ENCODE measurements around the gene ADGRD1.

DNA sequence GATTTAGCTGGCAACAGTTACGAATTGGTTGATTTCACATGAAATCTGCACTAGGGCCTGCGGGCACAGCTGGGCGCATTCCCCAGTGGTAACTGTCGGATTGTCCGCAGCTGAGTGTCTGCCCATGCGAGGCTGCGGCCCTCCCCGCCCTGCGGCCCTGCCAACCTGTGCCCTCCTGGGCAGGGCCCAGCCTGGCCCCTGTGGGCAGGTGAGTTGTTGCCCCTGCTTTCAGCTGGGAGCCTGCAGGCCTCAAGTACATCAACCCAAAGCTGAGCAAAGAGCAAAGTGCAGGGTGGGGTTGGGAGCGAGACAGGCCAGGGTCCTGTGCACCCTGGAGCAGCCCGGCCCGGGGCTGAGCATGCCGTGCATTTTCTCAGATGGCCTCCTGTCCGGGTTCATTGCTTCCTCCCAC, 89.1 kb downstream of the ADGRD1 start:
- TF ChIP-seq, protein P1, sequence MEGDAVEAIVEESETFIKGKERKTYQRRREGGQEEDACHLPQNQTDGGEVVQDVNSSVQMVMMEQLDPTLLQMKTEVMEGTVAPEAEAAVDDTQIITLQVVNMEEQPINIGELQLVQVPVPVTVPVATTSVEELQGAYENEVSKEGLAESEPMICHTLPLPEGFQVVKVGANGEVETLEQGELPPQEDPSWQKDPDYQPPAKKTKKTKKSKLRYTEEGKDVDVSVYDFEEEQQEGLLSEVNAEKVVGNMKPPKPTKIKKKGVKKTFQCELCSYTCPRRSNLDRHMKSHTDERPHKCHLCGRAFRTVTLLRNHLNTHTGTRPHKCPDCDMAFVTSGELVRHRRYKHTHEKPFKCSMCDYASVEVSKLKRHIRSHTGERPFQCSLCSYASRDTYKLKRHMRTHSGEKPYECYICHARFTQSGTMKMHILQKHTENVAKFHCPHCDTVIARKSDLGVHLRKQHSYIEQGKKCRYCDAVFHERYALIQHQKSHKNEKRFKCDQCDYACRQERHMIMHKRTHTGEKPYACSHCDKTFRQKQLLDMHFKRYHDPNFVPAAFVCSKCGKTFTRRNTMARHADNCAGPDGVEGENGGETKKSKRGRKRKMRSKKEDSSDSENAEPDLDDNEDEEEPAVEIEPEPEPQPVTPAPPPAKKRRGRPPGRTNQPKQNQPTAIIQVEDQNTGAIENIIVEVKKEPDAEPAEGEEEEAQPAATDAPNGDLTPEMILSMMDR (IDR thresholded peaks at IDR 0.05) = no peak
- TF ChIP-seq POLR2A (IDR thresholded peaks at IDR 0.05; ENCODE audit: low read depth) = no peak

Measured in esophagus muscularis mucosa (tissue), 3 donors.